ENCODE results near the gene GAK.

The GAK gene

GRCh38 chr4:866068-866760 is 65.9 kb downstream of the GAK start:
- DNase-seq = no peak

GRCh38 chr4:865572-865971 is 66.5 kb downstream of the GAK start:
- no peak for DNase-seq

- no peak for DNase-seq
These were observed 67.0 kb downstream of the GAK start for GRCh38 chr4:865121-865465.

- no peak for DNase-seq
These were observed 67.5 kb downstream of the GAK start for GRCh38 chr4:864456-865120.

DNA sequence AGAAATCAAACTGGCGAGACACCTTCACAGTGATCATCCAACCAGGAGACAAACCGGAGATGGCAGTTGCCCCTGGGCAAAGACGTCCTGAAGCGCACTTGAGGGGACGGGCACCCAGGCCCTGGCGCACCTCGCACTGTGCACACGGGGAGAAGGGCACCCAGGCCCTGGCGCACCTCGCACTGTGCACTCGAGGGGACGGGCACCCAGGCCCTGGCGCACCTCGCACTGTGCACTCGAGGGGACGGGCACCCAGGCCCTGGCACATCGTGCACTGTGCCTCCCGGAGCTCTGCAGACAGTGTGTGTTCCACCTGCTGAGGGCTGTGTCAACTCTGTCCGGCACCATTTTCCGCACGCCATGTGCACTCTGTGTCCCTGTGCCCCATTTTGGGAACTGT is 71.6 kb downstream of the GAK start:
- DNase-seq = no peak

GRCh38 chr4:859496-859895 is 72.6 kb downstream of the GAK start:
- no peak for DNase-seq

DNA sequence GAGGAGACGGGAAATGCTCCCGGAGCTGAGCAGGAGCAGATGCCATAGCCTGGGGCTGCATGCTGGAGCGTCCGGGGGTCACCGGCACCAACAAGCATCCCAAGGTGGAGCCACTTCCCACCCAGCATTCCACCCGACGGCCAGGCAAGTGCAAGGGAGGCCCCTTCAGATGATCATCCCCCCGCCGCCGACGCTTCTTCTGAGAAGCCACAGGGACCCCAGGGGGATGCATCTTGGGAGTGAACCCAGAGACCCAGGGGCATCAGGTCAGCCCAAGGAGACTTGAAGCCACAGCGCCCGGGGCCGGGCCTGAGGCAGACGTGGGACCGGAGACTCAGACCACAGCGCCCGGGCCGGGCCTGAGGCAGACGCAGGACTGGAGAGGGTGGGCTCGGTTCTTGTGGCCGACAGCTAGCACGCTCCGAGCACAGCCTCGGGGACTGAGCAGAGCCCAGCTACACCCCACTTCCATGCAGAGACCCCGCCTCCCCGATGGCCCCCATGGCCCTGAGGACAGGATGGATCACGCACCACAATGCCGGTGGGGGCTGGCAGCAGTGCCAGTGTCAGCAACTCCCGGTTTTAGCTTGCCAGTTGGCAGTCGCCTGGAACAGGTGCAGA is 73.2 kb downstream of the GAK start:
- DNase-seq = no peak

- no peak for DNase-seq
These were observed 74.1 kb downstream of the GAK start for GRCh38 chr4:858041-858481.

- DNase-seq = no peak
These were observed 74.7 kb downstream of the GAK start for GRCh38 chr4:857461-857860.

- no peak for DNase-seq
These were observed 75.8 kb downstream of the GAK start for GRCh38 chr4:856225-856901.

DNA sequence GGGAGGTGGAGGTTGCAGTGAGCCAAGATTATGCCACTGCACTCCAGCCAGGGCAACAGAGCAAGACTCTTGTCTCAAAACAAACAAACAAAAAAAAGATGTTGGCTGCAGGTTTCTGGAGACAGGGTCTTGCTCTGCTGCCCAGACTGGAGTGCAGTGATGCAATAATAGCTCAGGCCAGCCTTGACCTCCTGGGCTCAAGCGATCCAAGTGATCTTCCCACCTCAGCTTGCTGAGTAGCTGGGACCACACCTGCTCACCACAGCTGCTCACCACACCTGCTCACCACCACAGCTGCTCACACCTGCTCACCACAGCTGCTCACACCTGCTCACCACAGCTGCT is 76.3 kb downstream of the GAK start:
- DNase-seq = no peak

GRCh38 chr4:854356-854755 is 77.8 kb downstream of the GAK start:
- no peak for DNase-seq

DNA sequence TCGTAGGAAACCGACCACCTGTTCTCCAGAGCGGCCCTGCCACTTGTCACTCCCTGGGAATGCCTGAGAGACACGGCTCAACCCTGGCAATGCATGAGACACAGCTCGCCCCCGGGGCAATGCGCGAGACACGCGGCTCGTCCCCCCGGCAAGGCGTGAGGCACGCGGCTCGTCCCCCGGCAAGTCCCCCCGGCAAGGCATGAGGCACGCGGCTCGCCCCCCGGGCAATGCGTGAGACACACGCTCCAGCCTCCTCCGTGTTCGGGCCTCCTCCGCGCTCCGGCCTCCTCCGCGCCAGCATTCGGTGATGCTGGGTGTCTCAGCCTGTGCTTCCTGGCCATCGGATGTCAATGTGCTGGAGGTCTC is 78.7 kb downstream of the GAK start:
- DNase-seq = no peak

GRCh38 chr4:851701-852430 is 80.2 kb downstream of the GAK start:
- DNase-seq = no peak

GRCh38 chr4:850323-850945 is 81.7 kb downstream of the GAK start:
- DNase-seq = no peak

GRCh38 chr4:849478-850175 is 82.5 kb downstream of the GAK start:
- no peak for DNase-seq

- no peak for DNase-seq
These were observed 83.2 kb downstream of the GAK start for GRCh38 chr4:848803-849477.

GRCh38 chr4:848307-848691 is 83.8 kb downstream of the GAK start:
- DNase-seq = no peak

GRCh38 chr4:845836-846251 is 86.3 kb downstream of the GAK start:
- no peak for DNase-seq

DNA sequence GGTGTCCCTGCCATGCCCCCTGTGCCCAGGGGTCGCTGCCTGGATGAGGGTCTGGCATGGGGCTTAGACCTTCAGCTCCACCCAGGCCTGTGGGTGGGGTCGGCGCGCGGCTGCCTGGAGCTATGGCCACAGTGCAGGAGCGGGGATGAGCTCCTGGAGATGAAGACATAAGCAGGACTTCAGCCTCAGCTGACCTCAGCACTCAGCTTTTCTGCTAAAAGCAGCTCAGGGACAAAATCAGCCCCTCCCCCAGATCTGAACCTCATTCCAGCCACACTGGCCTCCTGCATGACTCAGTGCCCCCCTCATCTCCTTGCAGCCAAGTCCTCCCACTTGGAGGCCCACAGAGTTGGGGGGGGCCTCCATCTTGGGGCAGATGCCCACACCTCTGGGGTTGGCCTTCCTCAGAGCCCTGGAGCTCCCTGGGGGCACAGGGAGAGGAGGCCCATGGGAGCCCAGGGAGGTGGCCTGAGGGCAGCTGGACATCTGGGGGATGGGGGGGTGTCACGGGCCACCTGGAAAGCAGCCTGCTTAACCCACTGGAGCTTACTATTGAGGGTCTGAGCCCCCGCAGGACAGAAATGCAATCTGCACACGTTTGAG is 86.8 kb downstream of the GAK start:
- DNase-seq = no peak

- DNase-seq = no peak
These were observed 87.3 kb downstream of the GAK start for GRCh38 chr4:844752-845232.
